K562 (cell line): ENCODE data around the gene ODAD2. TPM values are rescaled to one million over a fixed set of nuclear protein-coding genes. Genes with fewer than 3 reads are reported as not detected.

ENCODE experiments used
- ATAC-seq: fragments of 200-7000 bp; cut with Tn5 transposase; 3 replicates; pipeline ENCODE4 v1.9.1; 2020; ENCODE audit warnings: moderate library complexity
- BruUV-seq: library from RNA; stranded (reverse); fragments of 400-500 nt; replicated peaks from 2 replicates; lab custom pipeline; 2021; lab: Mats Ljungman, UMichigan
- CTCF ChIA-PET: fragments of 300-600 bp; formaldehyde crosslinking; extraction: SDS; loops from one replicate; lab custom pipeline; 2021; ENCODE audit warnings: low intra/inter-chr PET ratio; lab: Yijun Ruan, JAX
- POLR2A ChIA-PET: fragments of 300-600, 350-650 bp; sonication (Branson Sonifier 250); formaldehyde crosslinking; extraction: SDS; loops from one replicate; lab custom pipeline; 2021; ENCODE audit warnings: antibody characterized with exemption, inconsistent platforms; lab: Yijun Ruan, JAX
- DNase-seq, 4 experiments: peaks; one replicate each; pipeline versions ENCODE4 v3.0.0 to v3.0.0-alpha.2; 2011 to 2018; ENCODE audit warnings: low spot score in 3 of 4, mixed read lengths in 3 of 4; ENCODE audit errors: extremely low read depth in 1 of 4
- FAIRE-seq: peaks from 2 replicates; lab custom pipeline; 2011; peaks lifted over from hg19 to GRCh38; lab: Jason Lieb, UNC
- H2AFZ ChIP-seq: 2 replicates; pipeline ENCODE4 v1.6.0; 2011; ENCODE audit warnings: low read depth, low read length, control low read depth, inconsistent platforms
- H3K27ac ChIP-seq: fragments of 200-600 bp; 3 replicates; pipeline ENCODE4 v1.8.0; 2011; ENCODE audit warnings: low read depth, mild to moderate bottlenecking, control low read depth, inconsistent platforms, low read length, moderate library complexity, mixed read lengths; ENCODE audit errors: extremely low read depth
- H3K27me3 ChIP-seq, 2 experiments: fragments of 300-600 bp in 1 of 2; 2 replicates in 1 of 2; 3 replicates in 1 of 2; pipeline versions ENCODE4 v1.6.0 to v1.8.0; 2011; ENCODE audit warnings: inconsistent platforms in 2 of 2, low read length in 2 of 2, mild to moderate bottlenecking in 1 of 2, mixed read lengths in 1 of 2, moderate library complexity in 1 of 2; ENCODE audit not compliant: control insufficient read depth in 2 of 2, insufficient read depth in 2 of 2
- H3K36me3 ChIP-seq: fragments of 300-600 bp; 3 replicates; pipeline ENCODE4 v1.8.0; 2011; ENCODE audit warnings: mild to moderate bottlenecking, low read length, inconsistent platforms; ENCODE audit not compliant: control insufficient read depth, insufficient read depth
- H3K4me1 ChIP-seq, 2 experiments: fragments of 200-600 bp in 1 of 2; replicated peaks in 1 of 2; 2 replicates in 1 of 2; 3 replicates in 1 of 2; pipeline versions ENCODE4 v1.5.1 to v1.8.0; 2011; ENCODE audit warnings: inconsistent platforms in 2 of 2, low read length in 2 of 2, mild to moderate bottlenecking in 1 of 2, mixed read lengths in 1 of 2, moderate library complexity in 1 of 2; ENCODE audit not compliant: control insufficient read depth in 2 of 2, insufficient read depth in 2 of 2
- H3K4me2 ChIP-seq: 2 replicates; pipeline ENCODE4 v1.6.1; 2011; ENCODE audit warnings: low read length, control low read depth, inconsistent platforms, mixed read lengths; ENCODE audit not compliant: insufficient read depth
- H3K4me3 ChIP-seq: fragments of 200-600 bp; sonication (generic), shearing (Covaris generic); 2 replicates; pipeline ENCODE4 v1.5.1; 2016; ENCODE audit warnings: control low read depth, inconsistent platforms
- H3K79me2 ChIP-seq: fragments of 200-600 bp; 3 replicates; pipeline ENCODE4 v1.8.0; 2011; ENCODE audit warnings: low read length, inconsistent platforms; ENCODE audit not compliant: control insufficient read depth, insufficient read depth
- H3K9ac ChIP-seq, 2 experiments: 2 replicates each; pipeline versions ENCODE4 v1.6.0 to v1.6.1; 2011; ENCODE audit warnings: low read depth in 2 of 2, low read length in 2 of 2, control low read depth in 1 of 2, inconsistent platforms in 1 of 2, mild to moderate bottlenecking in 1 of 2, mixed read lengths in 1 of 2; ENCODE audit not compliant: insufficient read depth in 1 of 2
- H3K9me1 ChIP-seq: one replicate; pipeline ENCODE4 v1.6.0; 2011; ENCODE audit warnings: inconsistent platforms, mild to moderate bottlenecking, low read length, moderate library complexity; ENCODE audit not compliant: control insufficient read depth, insufficient read depth
- H3K9me3 ChIP-seq: replicated peaks from 2 replicates; pipeline ENCODE4 v1.5.1; 2011; ENCODE audit warnings: low read depth, low read length, inconsistent platforms; ENCODE audit not compliant: control insufficient read depth, insufficient read depth
- H4K20me1 ChIP-seq: replicated peaks from 2 replicates; pipeline ENCODE4 v1.6.1; 2011; ENCODE audit warnings: low read length, inconsistent platforms, mixed read lengths; ENCODE audit not compliant: control insufficient read depth, insufficient read depth
- E2F6 ChIP-seq, 2 experiments: IDR thresholded peaks; 2 replicates each; pipeline ENCODE4 v1.6.1; 2011; ENCODE audit warnings: borderline replicate concordance in 1 of 2, control low read depth in 1 of 2, low read depth in 1 of 2, low read length in 1 of 2, mild to moderate bottlenecking in 1 of 2, mixed read lengths in 1 of 2, moderate library complexity in 1 of 2; ENCODE audit not compliant: insufficient read depth in 1 of 2, insufficient read length in 1 of 2, poor library complexity in 1 of 2, severe bottlenecking in 1 of 2; ENCODE audit errors: extremely low read depth in 1 of 2
- FIP1L1 ChIP-seq: fragments of 200-400 bp; formaldehyde crosslinking; IDR thresholded peaks from 2 replicates; pipeline ENCODE4 v1.6.1; 2018; ENCODE audit warnings: mild to moderate bottlenecking, low read depth, low read length; ENCODE audit not compliant: poor library complexity, severe bottlenecking
- KLF13 ChIP-seq: fragments of 450-650 bp; IDR thresholded peaks from 2 replicates; pipeline ENCODE4 v1.6.1; 2016; ENCODE audit warnings: missing genetic modification characterization, low read depth, mild to moderate bottlenecking, missing compliant biosample characterization, moderate library complexity, borderline replicate concordance
- MTA2 ChIP-seq: fragments of 450-650 bp; IDR thresholded peaks from 2 replicates; pipeline ENCODE4 v1.6.1; 2016; ENCODE audit warnings: low read depth
- MTF1 ChIP-seq: fragments of 250-450 bp; sonication (Bioruptor Pico); IDR thresholded peaks from 2 replicates; pipeline ENCODE4 v1.9.0; 2021; ENCODE audit warnings: moderate library complexity, mild to moderate bottlenecking, inconsistent platforms, borderline replicate concordance
- RNF2 ChIP-seq: sonication (generic); IDR thresholded peaks from 2 replicates; pipeline ENCODE4 v1.6.1; 2016
- U2AF1 ChIP-seq: fragments of 200-400 bp; formaldehyde crosslinking; optimal IDR thresholded peaks from 2 replicates; pipeline ENCODE3; 2017; ENCODE audit warnings: mild to moderate bottlenecking, low read depth, low read length, moderate library complexity
- ZBTB2 ChIP-seq: fragments of 450-650 bp; IDR thresholded peaks from 2 replicates; pipeline ENCODE4 v1.6.1; 2016; ENCODE audit warnings: antibody characterized with exemption
- ZNF212 ChIP-seq: fragments of 450-650 bp; formaldehyde crosslinking; IDR thresholded peaks from 2 replicates; pipeline ENCODE4 v1.4.0; 2020; ENCODE audit warnings: mild to moderate bottlenecking
- ZNF311 ChIP-seq: fragments of 250-450 bp; sonication (Bioruptor Pico); IDR thresholded peaks from 2 replicates; pipeline ENCODE4 v1.4.0; 2020; ENCODE audit warnings: mild to moderate bottlenecking, moderate library complexity
- WGBS: fragments of 100-300 bp; shearing (Covaris generic); methylation state at CpG from one replicate; pipeline ENCODE4 v1.1.6; 2016; ENCODE audit warnings: low coverage, mixed read lengths; ENCODE audit not compliant: insufficient coverage; ENCODE audit errors: missing lambda C conversion rate; 5-methylcytosine and 5-hydroxymethylcytosine counted together
- in situ Hi-C: fragments of 300-500 bp; cut with MboI; formaldehyde crosslinking; loops from 4 replicates; pipeline ENCODE4 v1.15.0; 2018; ENCODE audit warnings: inconsistent platforms, mixed read lengths
- intact Hi-C: fragments of 100-400 bp; cut with micrococcal nuclease; formaldehyde crosslinking; loops from 2 replicates; pipeline ENCODE4 v1.14.2; 2022
- polyA plus RNA-seq, 8 experiments: library from polyadenylated mRNA; depleted of rRNA in 4 of 8; stranded (reverse) in 5 of 8; unstranded in 3 of 8; fragments of >200 nt; fragmentation: Nextera tagmentation in 2 of 8; fragmentation: Illumina TruSeq in 1 of 8; extraction: Ambion mirVana in 2 of 8; extraction: Trizol in 1 of 8; gene quantifications; 2 replicates each; pipeline versions ENCODE4 v1.2.1 to v1.2.3, GENCODE V29; 2011 to 2014; ENCODE audit warnings: inconsistent platforms in 1 of 8, missing spikeins in 1 of 8
- total RNA-seq, 7 experiments: library from RNA; depleted of rRNA in 6 of 7; stranded (reverse); fragments of >200 nt in 6 of 7; fragmentation: Illumina TruSeq in 2 of 7; extraction: Trizol in 2 of 7; gene quantifications; 2 replicates each; pipeline versions ENCODE4 v1.2.1 to v1.2.3, GENCODE V29; 2011 to 2021; ENCODE audit warnings: low replicate concordance in 1 of 7

ODAD2 gene
- total and polyA plus RNA-seq, 9 of the 15 experiments (the other 6 are each of a cell fraction or from before 2014, with no cell fraction given), result not detected

- POLR2A ChIA-PET, result interaction anchor here (0.6 kb wide), 1 partner anchor 24 kb away, joined by 3 read pairs; no protein-coding TSS in a partner anchor
- no peak overlapping the region for H3K4me3 ChIP-seq
- H3K36me3 ChIP-seq, result no peaks in the 10 kb centered on the region
- H3K4me2 ChIP-seq, result no peak overlapping the region
- no peak overlapping the region for H3K27ac ChIP-seq
- H3K4me1 ChIP-seq, result no peaks in the 10 kb centered on the region
- no peaks in the 10 kb centered on the region for H3K79me2 ChIP-seq
- no peak overlapping the region for H3K9ac ChIP-seq
- no peak overlapping the region for H2AFZ ChIP-seq
- no peaks in the 10 kb centered on the region for H4K20me1 ChIP-seq
- BruUV-seq, result no TSS peak
- no peak for ATAC-seq
- intact Hi-C loops (no loop called here), in situ Hi-C loops (no loop called here)
- TF ChIP-seq MTF1 (CRISPR knock-in tag) (no peak), ZBTB2 (no peak), RNF2 (no peak), ZNF311 (CRISPR knock-in tag) (no peak), U2AF1 (no peak), ZNF212 (CRISPR knock-in tag) (no peak), E2F6 (IDR thresholded peaks at IDR 0.05; ENCODE audit: borderline replicate concordance in 1 of 2, extremely low read depth in 1 of 2, insufficient read depth in 1 of 2, insufficient read length in 1 of 2, low read depth in 1 of 2, low read length in 1 of 2, poor library complexity in 1 of 2, severe bottlenecking in 1 of 2) (no peak), FIP1L1 (no peak), MTA2 (no peak), KLF13 (tag) (no peak)
- H3K9me1 ChIP-seq, result no peaks in the 10 kb centered on the region
- FAIRE-seq, result no peak
- no peak for DNase-seq
- CTCF ChIA-PET, result no interaction called here
- WGBS, result 0% methylated on average over 7 of the region's 7 CpGs
- H3K9me3 ChIP-seq, result no peaks in the 10 kb centered on the region
- no peaks in the 10 kb centered on the region; a peak in 1 of 5 replicates for H3K27me3 ChIP-seq
These were observed 194.7 kb downstream of the ODAD2 start for GRCh38 chr10:27804136-27804535.
